ENCODE results near the gene CFB. TPM values are rescaled to one million over a fixed set of nuclear protein-coding genes. Genes with fewer than 3 reads are reported as not detected.

CFB gene
- 0.39 TPM in 1 of 2 replicates, not detected in the other for total RNA-seq

DNA sequence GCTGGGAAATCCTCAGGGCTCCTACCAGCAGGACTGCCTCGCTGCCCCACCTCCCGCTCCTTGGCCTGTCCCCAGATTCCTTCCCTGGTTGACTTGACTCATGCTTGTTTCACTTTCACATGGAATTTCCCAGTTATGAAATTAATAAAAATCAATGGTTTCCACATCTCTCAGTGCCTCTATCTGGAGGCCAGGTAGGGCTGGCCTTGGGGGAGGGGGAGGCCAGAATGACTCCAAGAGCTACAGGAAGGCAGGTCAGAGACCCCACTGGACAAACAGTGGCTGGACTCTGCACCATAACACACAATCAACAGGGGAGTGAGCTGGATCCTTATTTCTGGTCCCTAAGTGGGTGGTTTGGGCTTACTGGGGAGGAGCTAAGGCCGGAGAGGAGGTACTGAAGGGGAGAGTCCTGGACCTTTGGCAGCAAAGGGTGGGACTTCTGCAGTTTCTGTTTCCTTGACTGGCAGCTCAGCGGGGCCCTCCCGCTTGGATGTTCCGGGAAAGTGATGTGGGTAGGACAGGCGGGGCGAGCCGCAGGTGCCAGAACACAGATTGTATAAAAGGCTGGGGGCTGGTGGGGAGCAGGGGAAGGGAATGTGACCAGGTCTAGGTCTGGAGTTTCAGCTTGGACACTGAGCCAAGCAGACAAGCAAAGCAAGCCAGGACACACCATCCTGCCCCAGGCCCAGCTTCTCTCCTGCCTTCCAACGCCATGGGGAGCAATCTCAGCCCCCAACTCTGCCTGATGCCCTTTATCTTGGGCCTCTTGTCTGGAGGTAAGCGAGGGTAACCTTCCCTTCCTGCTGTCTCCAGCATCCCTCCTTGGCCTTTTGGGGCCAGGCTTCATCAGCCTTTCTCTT is at the start of gene CFB:
TSS of gene CFB (plus strand) at position 589 of the 863 bp plus-strand sequence. CDS start at position 716, 127 bp downstream.

DNA sequence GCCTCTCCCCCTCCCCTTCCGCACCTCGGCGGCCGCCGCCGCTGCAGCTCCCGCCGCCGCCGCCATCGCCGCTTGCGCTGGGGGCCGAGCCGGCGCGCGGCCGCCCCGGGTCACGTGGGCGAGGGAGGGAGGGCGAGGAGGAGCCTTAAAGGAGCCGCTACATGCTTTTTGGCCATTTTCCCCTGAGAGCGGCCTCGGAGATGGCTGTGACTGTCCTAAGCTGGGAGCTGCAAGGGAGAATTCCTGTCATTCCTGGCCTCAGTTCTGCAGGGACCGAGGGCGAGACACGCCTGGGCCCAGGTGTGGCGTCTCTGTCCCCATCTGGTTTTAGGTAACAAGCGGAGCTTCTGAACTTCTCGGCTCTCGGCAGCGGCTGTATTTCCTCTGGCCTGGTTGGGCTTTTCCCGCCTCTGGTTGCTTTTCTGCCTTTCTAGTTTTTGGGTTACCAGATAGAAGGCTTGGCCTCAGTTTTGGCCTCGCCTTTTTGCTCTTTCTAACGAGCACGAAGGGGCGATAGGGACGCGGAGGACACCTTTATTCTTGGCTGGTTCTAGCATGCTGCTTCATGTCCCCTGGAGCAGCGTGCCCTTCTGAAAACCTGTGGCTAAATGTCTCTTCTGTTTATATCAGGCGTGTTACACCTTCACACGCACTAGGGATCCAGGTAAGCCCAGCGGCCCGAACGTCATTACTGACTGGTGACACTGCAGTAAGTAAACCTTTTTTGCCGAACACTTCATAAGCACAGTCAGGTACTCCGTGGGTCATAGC is 48.1 kb upstream of the CFB start, which contains the start of gene EHMT2:
TSS of gene EHMT2 (minus strand) at position 87 of the 771 bp plus-strand sequence. CDS start at position 66, 21 bp downstream.

DNA sequence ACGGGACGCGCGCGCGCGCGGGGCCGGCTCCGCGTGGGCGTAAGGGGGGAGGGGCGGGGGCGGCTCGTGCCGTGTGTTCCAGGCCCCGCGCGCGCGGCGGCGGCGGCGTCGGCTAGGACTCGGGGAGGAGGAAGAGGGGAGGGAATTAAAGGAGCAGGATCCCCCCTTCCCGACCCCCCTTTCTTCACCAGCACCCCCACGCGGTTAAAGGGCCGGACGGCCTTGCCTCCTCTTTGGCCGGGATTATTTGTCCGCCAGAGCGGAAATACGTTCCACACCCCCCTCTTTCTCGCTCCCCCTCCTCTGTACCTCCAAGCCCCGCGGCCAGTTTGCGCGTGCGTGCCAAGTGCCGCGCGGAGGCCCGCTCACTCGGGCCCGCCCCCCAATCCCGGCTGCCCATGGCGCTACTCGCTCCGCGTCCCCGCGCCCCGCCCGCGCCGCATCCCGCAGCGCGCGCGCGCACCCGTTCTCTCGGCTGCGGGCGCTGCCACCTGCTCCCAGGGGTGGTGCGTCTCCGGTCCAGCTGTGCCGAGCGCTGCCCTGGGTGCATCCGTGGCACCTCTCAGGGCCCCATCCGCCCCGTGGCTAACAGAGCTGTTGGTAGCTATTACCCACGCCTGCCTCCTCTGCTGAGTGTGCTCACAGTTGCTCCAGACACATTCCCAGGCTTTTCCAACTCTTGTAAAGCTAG is 43.8 kb upstream of the CFB start, which contains the start of gene ZBTB12:
TSS of gene ZBTB12 (minus strand) at position 134 of the 691 bp plus-strand sequence. CDS start 781 bp downstream, outside the sequence.

DNA sequence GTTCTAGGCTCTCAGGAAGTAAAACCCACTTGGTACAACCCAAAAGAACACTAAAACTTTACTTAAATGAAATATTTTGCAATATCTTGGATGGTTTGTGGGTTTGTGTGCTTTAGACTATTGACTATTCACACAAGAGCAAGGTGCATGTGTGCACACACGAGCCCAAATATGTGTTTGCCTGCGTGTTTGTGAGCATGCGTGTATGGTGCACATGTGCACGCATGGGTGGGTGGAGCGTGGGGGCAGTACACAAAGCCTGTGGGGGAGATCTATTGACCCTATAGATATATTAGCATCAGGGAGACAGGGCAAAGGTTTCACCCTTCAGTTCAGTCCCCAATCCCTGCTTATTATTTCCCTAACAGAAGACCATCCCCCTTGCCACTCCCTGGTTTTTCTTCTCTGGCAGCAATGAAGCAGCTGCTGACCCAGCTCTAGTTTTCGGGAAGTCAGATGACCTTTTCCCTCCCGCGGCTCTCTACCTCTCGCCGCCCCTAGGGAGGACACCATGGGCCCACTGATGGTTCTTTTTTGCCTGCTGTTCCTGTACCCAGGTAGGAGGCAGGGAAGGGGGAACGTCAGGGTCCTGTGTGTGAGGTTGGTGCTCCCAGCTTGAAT is 18.5 kb upstream of the CFB start, which contains the start of gene C2:
TSS of gene C2 (plus strand) at position 476 of the 621 bp plus-strand sequence. CDS start at position 512, 36 bp downstream.

DNA sequence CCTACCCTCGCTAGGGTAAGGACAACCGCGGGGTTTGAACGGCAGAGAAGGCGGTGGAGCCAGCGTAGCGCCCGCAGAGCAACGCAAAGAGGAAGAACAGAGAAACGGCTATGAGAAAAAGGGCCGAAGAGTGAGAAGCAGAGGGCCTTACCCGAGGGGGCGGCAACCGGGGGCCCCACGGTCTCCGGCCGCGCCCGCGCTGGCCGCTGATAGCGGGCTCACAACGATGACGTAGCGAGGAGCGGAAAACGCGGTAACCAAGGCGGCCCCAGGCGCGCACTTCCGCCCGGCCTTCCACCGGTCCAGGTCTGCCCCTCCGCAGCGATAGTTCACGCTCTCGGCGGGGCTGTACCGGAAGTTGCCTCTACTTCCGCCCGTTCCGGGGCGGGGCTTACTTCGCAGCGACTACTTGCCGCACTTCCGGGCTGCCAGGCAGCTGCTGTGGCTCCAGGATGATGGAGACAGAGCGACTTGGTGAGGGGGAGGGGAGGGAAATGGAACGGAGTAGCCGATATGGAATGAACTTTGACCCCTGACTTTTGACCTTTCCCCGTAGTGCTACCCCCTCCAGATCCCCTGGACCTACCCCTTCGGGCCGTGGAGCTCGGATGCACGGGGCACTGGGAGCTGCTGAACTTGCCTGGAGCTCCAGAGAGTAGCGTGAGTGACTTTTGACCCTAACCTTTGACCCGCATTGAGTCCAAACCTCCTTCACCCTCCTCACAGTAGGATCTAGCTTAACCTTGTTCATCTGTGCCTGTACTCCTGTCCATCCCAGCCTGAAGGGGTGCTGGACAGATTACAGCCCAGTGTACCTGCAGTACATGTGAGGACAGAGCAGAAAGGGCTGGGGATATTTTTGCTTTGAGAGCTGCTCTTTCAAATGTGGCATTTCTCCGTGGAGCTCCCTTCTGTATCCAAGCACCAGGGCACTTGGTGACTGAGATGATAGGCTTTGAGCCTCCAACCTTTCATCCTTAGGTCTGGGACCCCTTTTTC is 13.1 kb downstream of the CFB start, which contains the start of the genes NELFE and SKIC2:
TSS of gene NELFE (minus strand) at position 231 of the 999 bp plus-strand sequence. CDS start 525 bp downstream, outside the sequence.
TSS of gene SKIC2 (plus strand) at position 435 of the 999 bp plus-strand sequence. CDS start at position 453, 18 bp downstream.

DNA sequence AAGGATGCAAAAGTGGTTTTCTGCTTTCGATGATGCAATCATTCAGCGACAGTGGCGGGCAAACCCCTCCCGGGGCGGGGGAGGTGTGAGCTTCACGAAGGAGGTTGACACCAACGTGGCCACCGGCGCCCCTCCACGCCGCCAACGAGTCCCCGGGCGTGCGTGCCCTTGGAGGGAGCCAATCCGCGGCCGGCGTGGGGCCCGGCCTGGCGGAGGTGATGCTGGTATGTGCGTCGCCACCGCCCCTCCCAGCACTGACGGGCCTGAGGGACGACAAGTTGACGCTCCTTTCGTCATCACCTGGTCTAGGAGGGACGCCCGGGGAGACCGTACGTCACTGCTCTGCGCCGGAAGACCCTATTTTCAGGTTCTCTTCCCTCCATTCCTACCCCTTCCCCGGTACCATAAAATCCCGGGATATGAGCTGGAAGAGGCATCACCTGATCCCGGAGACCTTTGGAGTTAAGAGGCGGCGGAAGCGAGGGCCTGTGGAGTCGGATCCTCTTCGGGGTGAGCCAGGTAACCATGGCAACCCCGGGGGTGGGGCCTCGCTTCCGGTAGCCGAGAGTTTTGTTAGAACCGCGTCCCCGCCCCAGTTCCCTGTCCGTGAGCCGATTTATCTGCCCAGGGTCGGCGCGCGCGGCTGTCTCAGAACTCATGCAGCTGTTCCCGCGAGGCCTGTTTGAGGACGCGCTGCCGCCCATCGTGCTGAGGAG is 26.3 kb downstream of the CFB start, which contains the start of gene DXO:
TSS of gene DXO (minus strand) at position 146 of the 716 bp plus-strand sequence. CDS start 463 bp downstream, outside the sequence.

DNA sequence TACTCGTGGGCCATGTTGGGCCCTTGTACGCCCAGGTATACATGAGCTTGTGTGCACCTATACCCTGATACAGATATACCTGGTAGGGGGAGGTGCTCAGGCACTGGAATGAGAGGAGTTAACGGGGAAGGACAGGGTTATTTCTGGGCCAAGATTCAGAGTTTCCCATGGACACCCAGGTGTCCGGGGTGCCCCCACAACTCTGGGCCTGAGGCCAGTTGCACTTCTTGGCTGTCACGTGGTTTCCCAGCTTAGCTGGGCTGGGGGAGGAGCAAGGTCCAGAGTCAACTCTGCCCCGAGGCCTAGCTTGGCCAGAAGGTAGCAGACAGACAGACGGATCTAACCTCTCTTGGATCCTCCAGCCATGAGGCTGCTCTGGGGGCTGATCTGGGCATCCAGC is 35.8 kb downstream of the CFB start, which contains the start of gene C4A:
TSS of gene C4A (plus strand) at position 314 of the 400 bp plus-strand sequence. CDS start at position 365, 51 bp downstream.

Small RNA genes within 50 kb of the gene (small RNA-seq; reads per million reads assigned to genes)
- gene AL645922.1 = not detected

Other genes starting within 250 kb of the CFB start
- 42.8 and 64.6 TPM in 2 replicates for gene ABHD16A, start 242.8 kb upstream of the CFB start, total RNA-seq
- gene LY6G6F, start 239.2 kb upstream of the CFB start, total RNA-seq = not detected in 2 replicates
- not detected in 2 replicates for gene LY6G6D, start 230.7 kb upstream of the CFB start, total RNA-seq
- gene LY6G6C, start 224.3 kb upstream of the CFB start, total RNA-seq = 0.39 and 3.5 TPM in 2 replicates
- gene MPIG6B, start 222.7 kb upstream of the CFB start, total RNA-seq = 0.39 and 0.54 TPM in 2 replicates
- gene DDAH2, start 216.8 kb upstream of the CFB start, total RNA-seq = 120 and 147 TPM in 2 replicates
- 568 and 799 TPM in 2 replicates for gene CLIC1, start 209.6 kb upstream of the CFB start, total RNA-seq
- 7.9 and 8.6 TPM in 2 replicates for gene MSH5, start 206.1 kb upstream of the CFB start, total RNA-seq
- 0.79 TPM in 1 of 2 replicates, not detected in the other for gene SAPCD1, start 183.4 kb upstream of the CFB start, total RNA-seq
- gene VWA7, start 168.8 kb upstream of the CFB start, total RNA-seq = 3.8 and 4.7 TPM in 2 replicates
- 30.2 and 90.0 TPM in 2 replicates for gene VARS1, start 150.3 kb upstream of the CFB start, total RNA-seq
- 20.4 and 36.8 TPM in 2 replicates for gene LSM2, start 139.1 kb upstream of the CFB start, total RNA-seq
- gene HSPA1L, start 130.8 kb upstream of the CFB start, total RNA-seq = 0.11 and 1.6 TPM in 2 replicates
- gene HSPA1A, start 130.6 kb upstream of the CFB start, total RNA-seq = 65.7 and 80.9 TPM in 2 replicates
- gene HSPA1B, start 118.4 kb upstream of the CFB start, total RNA-seq = 46.0 and 136 TPM in 2 replicates
- gene NEU1, start 83.3 kb upstream of the CFB start, total RNA-seq = 53.0 and 62.0 TPM in 2 replicates
- gene SLC44A4, start 67.1 kb upstream of the CFB start, total RNA-seq = 0.11 TPM in 1 of 2 replicates, not detected in the other
- gene EHMT2, start 48.4 kb upstream of the CFB start, total RNA-seq = 47.1 and 61.5 TPM in 2 replicates
- 2.9 and 4.7 TPM in 2 replicates for gene ZBTB12, start 44.0 kb upstream of the CFB start, total RNA-seq
- gene C2, start 18.4 kb upstream of the CFB start, total RNA-seq = 0.22 and 1.6 TPM in 2 replicates
- gene NELFE, start 12.9 kb downstream of the CFB start, total RNA-seq = 82.8 and 105 TPM in 2 replicates
- gene SKIC2, start 13.1 kb downstream of the CFB start, total RNA-seq = 63.2 and 74.0 TPM in 2 replicates
- 23.9 and 28.6 TPM in 2 replicates for gene DXO, start 26.0 kb downstream of the CFB start, total RNA-seq
- 2.2 and 6.3 TPM in 2 replicates for gene C4A, start 36.0 kb downstream of the CFB start, total RNA-seq
- gene C4B, start 68.7 kb downstream of the CFB start, total RNA-seq = 4.2 and 6.3 TPM in 2 replicates
- gene CYP21A2, start 92.3 kb downstream of the CFB start, total RNA-seq = 0.22 TPM in 1 of 2 replicates, not detected in the other
- gene TNXB, start 163.2 kb downstream of the CFB start, total RNA-seq = 168 and 255 TPM in 2 replicates
- 26.0 and 36.9 TPM in 2 replicates for gene ATF6B, start 182.2 kb downstream of the CFB start, total RNA-seq
- gene FKBPL, start 184.2 kb downstream of the CFB start, total RNA-seq = 9.8 and 12.9 TPM in 2 replicates
- 0.11 and 0.79 TPM in 2 replicates for gene PRRT1, start 205.8 kb downstream of the CFB start, total RNA-seq
- 59.3 and 66.9 TPM in 2 replicates for gene PPT2, start 208.0 kb downstream of the CFB start, total RNA-seq
- gene EGFL8, start 218.5 kb downstream of the CFB start, total RNA-seq = 4.3 and 5.1 TPM in 2 replicates
- gene AGPAT1, start 230.0 kb downstream of the CFB start, total RNA-seq = 34.9 and 59.9 TPM in 2 replicates
- 24.7 and 55.9 TPM in 2 replicates for gene RNF5, start 232.3 kb downstream of the CFB start, total RNA-seq
- gene AGER, start 238.2 kb downstream of the CFB start, total RNA-seq = 5.7 and 5.9 TPM in 2 replicates
- 59.1 and 89.9 TPM in 2 replicates for gene PBX2, start 244.1 kb downstream of the CFB start, total RNA-seq
- 0.79 and 2.2 TPM in 2 replicates for gene GPSM3, start 246.5 kb downstream of the CFB start, total RNA-seq

All from placental epithelial cell (primary cell).